Measurements from ENCODE around the gene STRBP.

STRBP gene

GRCh38 chr9:123239726-123240125 lies 28.7 kb downstream of the STRBP start:
- Histone ChIP-seq H3K36me3 (ENCODE audit: insufficient read depth, low read length) (no peaks in the 10 kb centered on the region), H3K4me1 (ENCODE audit: insufficient read depth, low read length) (no peaks in the 10 kb centered on the region), H3K27ac (ENCODE audit: low read length) (no peak overlapping the region), H3K9me3 (ENCODE audit: insufficient read depth, low read length, severe bottlenecking) (no peaks in the 10 kb centered on the region), H3K4me2 (ENCODE audit: insufficient read depth, low read length) (no peak overlapping the region), H3K79me2 (ENCODE audit: insufficient read depth, low read length) (peaks cover 31% of the 10 kb centered on the region; the same call in 1 of the 2 replicates), H3K4me3 (ENCODE audit: low read depth in 1 of 2, low read length in 2 of 2) (no peak overlapping the region), H2AFZ (ENCODE audit: low read depth, low read length) (no peak overlapping the region), H4K20me1 (ENCODE audit: insufficient read depth, low read length) (peaks cover 30% of the 10 kb centered on the region; the same call in 1 of the 2 replicates), H3K9ac (ENCODE audit: low read depth, low read length) (no peak overlapping the region), H3K27me3 (ENCODE audit: insufficient read depth, low read length, poor library complexity) (no peaks in the 10 kb centered on the region)
- no peak for ATAC-seq (ENCODE audit: insufficient read depth, low read depth)
- TF ChIP-seq CTCF (IDR thresholded peaks at IDR 0.05; ENCODE audit: borderline replicate concordance, extremely low read depth, low read length, poor library complexity, severe bottlenecking): no peak
- no peak for TF ChIP-seq EZH2 (IDR thresholded peaks at IDR 0.05; ENCODE audit: borderline replicate concordance, low read depth, low read length, severe bottlenecking)
- DNase-seq: no peak

GRCh38 chr9:123238365-123238764 lies 30.0 kb downstream of the STRBP start:
- no peaks in the 10 kb centered on the region for H3K36me3 ChIP-seq (ENCODE audit: insufficient read depth, low read length)
- no peaks in the 10 kb centered on the region for H3K27me3 ChIP-seq (ENCODE audit: insufficient read depth, low read length, poor library complexity)
- H3K4me2 ChIP-seq (ENCODE audit: insufficient read depth, low read length): no peak overlapping the region
- H2AFZ ChIP-seq (ENCODE audit: low read depth, low read length): no peak overlapping the region
- H3K9me3 ChIP-seq (ENCODE audit: insufficient read depth, low read length, severe bottlenecking): no peaks in the 10 kb centered on the region
- no peak overlapping the region for H3K9ac ChIP-seq (ENCODE audit: low read depth, low read length)
- no peaks in the 10 kb centered on the region for H3K4me1 ChIP-seq (ENCODE audit: insufficient read depth, low read length)
- ATAC-seq (ENCODE audit: insufficient read depth, low read depth): no peak
- no peak overlapping the region for H3K4me3 ChIP-seq (ENCODE audit: low read depth in 1 of 2, low read length in 2 of 2)
- DNase-seq: no peak
- no peak overlapping the region for H3K27ac ChIP-seq (ENCODE audit: low read length)
- TF ChIP-seq CTCF (IDR thresholded peaks at IDR 0.05; ENCODE audit: borderline replicate concordance, extremely low read depth, low read length, poor library complexity, severe bottlenecking): no peak
- no peak for TF ChIP-seq EZH2 (IDR thresholded peaks at IDR 0.05; ENCODE audit: borderline replicate concordance, low read depth, low read length, severe bottlenecking)
- H3K79me2 ChIP-seq (ENCODE audit: insufficient read depth, low read length): peaks cover 20% of the 10 kb centered on the region; the same call in 1 of the 2 replicates
- peaks cover 22% of the 10 kb centered on the region; the same call in 1 of the 2 replicates for H4K20me1 ChIP-seq (ENCODE audit: insufficient read depth, low read length)

- Histone ChIP-seq H3K4me1 (ENCODE audit: insufficient read depth, low read length) (no peaks in the 10 kb centered on the region), H3K4me2 (ENCODE audit: insufficient read depth, low read length) (no peak overlapping the region), H3K9me3 (ENCODE audit: insufficient read depth, low read length, severe bottlenecking) (no peaks in the 10 kb centered on the region), H3K79me2 (ENCODE audit: insufficient read depth, low read length) (peaks cover 18% of the 10 kb centered on the region; the same call in 1 of the 2 replicates), H3K9ac (ENCODE audit: low read depth, low read length) (no peak overlapping the region), H3K36me3 (ENCODE audit: insufficient read depth, low read length) (no peaks in the 10 kb centered on the region), H2AFZ (ENCODE audit: low read depth, low read length) (no peak overlapping the region), H3K27ac (ENCODE audit: low read length) (no peak overlapping the region), H3K4me3 (ENCODE audit: low read depth in 1 of 2, low read length in 2 of 2) (no peak overlapping the region), H4K20me1 (ENCODE audit: insufficient read depth, low read length) (peaks cover 22% of the 10 kb centered on the region; the same call in 1 of the 2 replicates), H3K27me3 (ENCODE audit: insufficient read depth, low read length, poor library complexity) (no peaks in the 10 kb centered on the region)
- ATAC-seq (ENCODE audit: insufficient read depth, low read depth) (no peak), DNase-seq (no peak)
- no peak for TF ChIP-seq CTCF (IDR thresholded peaks at IDR 0.05; ENCODE audit: borderline replicate concordance, extremely low read depth, low read length, poor library complexity, severe bottlenecking)
- TF ChIP-seq EZH2 (IDR thresholded peaks at IDR 0.05; ENCODE audit: borderline replicate concordance, low read depth, low read length, severe bottlenecking): no peak
Measured at GRCh38 chr9:123237220-123237619, 31.2 kb downstream of the STRBP start.
